NCI-H1694 (cell line): ENCODE data around the gene KRT10.
A peak's percentile ranks its signal among the peaks of the same experiment; 100 is the strongest.
"Not testable (repeated sequence)": the region's sequence is repeated elsewhere in the genome, so short reads cannot be mapped to it uniquely, and the experiment has no call there.

ENCODE experiments used
- DNase-seq: peaks from one replicate; lab custom pipeline; 2025; lab: John Stamatoyannopoulos, UW

KRT10 gene

DNA sequence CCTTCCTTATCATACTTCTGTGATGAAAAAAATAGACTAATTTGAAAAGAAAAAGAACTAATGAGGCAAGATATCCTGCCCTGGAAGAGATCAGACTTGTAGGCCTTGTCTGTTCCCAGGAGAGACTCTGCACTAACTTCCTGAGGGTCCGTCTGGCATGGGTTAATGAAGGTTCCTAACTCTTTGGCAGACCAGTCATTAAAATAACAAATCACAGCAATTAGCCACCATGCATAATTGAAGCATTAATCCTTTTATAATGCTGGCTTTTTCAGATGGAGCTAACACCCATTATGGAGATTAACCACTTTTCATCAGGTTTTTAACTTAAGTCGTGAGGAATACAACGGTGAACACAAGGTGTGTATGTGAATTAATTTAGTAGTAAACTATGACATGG, 10.4 kb upstream of the KRT10 start:
- no peak for DNase-seq

DNA sequence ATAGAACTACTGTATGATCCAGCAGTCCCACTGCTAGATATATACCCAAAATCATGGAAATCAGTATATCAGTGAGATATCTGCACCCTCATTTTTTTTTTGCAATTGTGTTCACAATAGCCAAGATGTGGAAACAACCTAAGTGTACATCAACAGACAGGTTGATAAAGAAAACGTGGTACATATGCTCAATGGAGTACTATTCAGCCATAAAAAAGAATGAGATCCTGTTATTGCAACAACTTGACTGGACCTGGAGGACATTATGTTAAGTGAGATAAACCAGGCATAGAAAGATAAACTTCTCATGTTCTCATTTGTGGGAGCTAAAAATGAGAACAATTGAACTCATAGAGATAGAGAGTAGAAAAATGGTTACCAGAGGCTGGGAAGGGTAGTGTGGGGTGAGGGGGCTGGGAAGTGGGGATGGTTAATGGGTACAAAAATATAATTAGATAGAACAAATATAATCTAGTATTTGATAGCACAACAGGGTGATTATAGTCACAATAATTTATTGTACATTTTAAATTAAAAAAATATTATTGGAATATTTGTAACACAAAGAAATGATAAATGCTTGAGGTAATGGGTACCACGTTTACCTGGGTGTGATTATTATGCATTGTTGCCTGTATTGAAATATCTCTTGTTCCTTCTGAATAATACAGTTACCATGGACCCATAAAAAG, 7.8 kb upstream of the KRT10 start:
- DNase-seq, result no peak

DNA sequence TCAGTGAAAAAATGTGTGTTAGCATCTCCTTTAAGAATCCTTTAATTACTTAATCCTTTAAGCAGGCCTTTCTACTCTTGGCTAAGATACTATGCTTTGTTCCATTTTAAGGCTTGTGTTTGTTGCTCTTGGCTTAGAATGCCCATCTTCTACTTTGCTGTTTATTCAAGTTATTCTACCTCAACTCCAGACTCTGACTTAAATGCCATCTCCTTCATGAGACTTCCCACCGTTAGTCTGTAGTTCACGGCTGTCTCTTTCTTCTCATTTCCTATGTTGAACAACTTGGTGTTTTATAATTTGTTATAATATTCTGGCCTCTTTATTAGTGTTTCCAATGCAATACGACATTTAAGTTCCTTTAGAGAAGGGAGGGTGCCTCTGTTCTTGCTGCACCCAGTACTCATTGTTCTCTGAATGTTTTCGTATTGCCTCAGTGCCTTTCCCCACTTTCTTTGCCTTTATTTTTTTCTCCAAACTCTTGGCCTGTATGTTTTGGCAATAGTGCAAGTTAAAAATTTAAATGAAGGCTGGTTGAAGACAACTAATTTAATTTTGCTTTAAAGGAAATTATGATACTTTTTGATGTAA, 6.1 kb upstream of the KRT10 start:
- DNase-seq, result no peak

DNA sequence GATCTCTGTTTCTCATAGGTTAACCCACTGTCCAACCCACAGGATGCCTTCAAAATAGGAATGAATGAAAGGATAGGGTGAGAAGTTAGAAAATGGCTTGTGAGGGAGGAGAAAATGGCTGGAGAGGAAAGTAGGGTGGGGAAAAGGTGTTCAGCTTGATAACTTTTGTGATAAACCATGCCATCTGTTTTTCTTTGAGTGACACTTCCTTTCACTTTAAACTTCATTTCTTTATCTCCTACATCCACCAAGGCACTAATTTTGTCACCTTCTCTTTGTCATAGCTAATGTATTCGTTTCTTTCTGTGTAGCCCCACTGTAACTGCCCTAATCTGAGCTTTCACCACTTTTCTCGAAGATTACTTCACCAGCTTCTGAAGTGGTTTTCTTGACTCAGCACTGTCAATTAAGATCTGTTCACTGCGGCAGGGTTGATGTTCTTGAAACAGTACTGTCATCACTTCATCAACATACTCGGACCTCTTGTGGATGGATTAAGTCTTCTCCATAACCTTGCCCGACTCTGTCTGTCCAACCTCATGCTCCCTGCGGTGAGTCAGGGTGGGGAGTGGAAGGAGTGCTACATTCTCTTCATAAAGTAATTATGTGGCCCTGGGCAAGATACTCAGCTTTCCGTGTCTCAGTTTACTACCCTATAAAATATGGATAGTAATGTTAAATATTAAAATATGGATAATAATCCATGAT, 5.5 kb upstream of the KRT10 start:
- no peak for DNase-seq

DNA sequence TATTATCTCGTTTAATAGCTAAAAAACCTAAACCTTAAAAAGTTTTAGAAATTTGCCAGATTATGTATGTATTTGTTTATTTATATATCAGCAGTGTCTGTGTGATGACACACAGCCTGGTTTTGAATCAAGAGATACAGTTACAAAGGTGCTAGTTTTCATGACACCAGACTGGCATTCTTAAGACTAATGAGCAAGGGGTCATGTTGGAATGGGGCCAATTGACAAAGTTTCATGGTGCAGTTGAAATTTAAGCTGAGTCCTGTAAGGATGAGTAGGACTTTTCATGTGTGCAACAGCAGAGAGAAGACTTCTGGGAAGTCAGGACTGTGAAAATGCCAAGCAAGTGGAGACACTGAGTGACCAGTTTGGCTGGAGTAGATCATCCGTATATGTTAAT, 3.2 kb upstream of the KRT10 start:
- DNase-seq, result no peak

DNA sequence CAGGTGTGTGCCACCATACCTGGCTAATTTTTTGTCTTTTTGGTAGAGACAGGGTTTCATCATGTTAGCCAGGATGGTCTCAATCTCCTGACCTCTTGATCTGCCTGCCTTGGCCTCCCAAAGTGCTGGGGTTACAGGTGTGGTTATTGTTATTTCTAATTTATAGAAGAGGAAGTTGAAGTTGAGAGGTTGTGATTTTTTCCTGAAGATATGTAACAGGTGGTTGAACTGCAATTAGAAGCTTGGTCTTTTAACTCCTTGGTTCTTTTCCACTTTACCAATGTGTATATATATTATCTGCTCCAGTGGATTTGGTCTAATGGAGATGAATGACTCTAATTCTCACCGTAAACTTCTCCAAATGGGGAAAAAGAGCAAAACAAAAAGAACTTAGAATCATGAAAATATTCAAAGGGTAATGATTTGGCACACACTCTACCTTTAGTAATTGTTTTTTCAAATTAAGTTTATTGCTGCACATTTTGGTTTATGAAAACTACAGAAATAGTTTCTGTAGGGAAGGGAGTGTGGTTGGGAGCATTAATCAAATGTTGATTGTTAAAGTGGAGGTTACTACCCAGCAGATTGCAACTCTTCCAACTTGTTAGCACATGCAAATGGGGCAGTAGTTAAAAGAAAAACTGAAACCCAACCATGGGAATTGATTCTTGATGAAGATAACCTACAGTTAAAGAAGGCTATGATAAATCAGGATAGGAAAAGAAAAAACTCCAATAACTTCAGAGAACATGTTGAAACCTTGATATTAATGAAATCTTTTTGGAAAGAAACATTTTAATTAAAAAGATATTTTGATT, 1.8 kb upstream of the KRT10 start:
- DNase-seq, result no peak

DNA sequence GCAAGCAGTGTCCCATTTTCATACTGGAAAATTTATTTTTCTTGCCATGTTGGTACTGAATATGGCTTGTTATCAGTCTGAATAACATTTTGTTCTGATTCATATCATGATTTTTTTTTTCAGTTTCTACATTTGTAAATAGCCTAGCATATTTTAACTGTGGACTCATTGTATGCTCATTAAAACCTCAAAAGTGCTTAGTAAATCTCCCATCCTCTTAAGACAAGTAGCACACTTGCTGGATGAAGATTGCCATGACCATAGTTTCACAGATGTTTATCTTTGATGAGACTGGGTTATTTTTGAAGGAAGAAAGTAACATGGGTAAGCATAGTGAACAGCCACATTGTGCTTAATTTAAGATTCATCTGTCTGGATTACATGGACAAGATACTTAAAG, 878 bp downstream of the KRT10 start:
- DNase-seq, result no peak

DNA sequence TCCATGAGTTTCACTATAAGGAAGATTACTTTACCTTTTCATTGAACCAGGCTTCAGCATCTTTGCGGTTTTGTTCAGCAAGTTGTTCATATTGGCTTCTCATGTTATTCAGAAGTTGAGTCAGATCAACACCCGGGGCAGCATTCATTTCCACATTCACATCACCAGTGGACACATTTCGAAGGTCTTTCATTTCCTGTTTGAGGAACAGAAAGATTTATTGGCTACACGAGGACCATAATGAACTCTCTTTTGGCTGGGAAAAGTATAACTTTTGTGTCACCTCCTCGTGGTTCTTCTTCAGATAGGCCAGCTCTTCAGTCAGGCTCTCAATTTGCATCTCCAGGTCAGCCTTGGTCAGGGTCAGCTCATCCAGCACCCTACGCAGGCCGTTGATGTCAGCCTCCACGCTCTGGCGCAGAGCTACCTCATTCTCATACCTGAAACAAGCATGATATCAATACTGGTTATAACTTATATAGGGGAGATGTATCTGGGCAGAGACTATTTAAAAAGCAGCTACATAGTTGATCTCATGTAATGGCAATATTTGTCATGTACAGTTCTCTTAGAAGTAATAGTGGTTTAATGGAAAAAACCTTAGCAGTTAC, 2.1 kb downstream of the KRT10 start:
- DNase-seq, result no peak

DNA sequence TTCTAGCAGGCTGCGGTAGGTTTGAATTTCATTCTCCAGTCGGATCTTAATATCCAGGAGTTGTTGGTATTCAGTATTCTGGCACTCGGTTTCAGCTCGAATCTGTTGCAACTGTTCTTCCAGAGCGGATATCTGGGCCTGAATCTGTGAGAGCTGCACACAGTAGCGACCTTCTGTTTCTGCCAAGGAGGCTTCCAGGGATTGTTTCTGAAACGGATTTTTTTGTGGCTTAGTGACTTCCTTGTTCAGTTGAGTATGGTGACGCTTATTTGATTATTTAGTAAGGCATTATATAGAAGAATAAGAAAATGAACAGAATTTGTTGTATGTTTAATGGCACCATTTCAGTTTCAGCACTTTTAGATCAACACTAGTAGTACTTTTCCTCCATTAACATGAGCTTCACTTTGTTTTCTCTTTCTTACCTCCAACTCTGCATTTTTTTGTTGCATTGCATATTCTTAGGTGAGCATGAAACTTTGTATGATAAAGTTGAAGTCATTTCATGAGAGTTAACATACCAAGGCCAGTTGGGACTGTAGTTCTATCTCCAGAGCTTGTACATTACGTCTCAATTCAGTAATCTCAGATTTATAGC, 2.8 kb downstream of the KRT10 start:
- no peak for DNase-seq

DNA sequence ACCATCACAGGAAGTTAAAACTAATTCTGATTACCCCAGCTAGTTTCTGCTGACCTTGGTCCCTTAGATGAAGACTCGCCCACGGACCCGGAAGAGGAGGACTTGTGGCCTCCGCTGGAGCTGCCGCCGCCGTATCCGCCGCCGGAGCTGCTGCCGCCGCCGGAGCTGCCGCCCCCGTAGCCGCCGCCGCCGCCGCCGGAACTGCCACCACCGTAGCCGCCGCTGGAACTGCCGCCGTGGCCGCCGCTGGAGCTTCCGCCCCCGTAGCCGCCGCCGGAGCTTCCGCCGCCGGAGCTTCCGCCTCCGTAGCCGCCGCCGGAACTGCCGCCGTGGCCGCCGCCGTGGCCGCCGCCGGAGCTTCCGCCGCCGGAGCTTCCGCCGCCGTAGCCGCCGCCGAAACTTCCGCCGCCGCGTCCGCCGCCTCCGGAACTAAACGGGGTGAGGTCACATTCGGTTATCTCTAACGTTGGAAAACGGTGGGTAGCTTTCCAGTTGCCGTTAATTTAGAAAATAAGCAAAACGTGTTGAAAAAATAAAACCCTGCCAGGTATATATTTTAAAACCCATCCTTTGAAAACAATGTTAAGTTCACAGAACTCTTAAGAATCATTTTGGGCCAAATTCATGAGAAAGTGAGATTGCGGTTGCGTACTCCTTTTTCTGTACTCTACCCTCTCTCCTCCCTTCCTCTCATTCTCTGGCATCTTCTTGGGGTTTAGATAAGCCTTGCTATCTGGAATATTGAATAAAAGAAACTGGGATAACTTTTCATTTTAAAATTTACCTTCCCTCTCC, 3.5 kb downstream of the KRT10 start:
- peak; percentile 22 for DNase-seq

DNA sequence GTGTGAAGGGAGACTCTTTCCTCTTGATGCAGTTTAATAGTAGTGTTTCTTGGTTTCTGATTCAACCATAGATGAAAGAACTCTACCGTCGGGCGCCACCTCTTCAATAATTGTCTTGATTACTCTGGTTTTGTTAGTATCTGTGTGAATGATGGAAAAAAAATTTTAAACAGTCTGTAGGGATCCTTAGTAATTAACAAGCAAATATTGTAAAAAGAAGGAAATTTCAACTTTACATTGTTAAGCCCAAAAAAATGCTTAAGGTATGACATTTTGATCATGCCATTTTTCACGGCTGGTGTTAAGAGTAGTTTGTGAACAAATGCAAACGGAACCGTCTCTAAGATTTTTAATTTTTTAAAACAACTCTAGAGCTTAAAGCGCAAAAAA, 4.1 kb downstream of the KRT10 start:
- DNase-seq, result no peak

DNA sequence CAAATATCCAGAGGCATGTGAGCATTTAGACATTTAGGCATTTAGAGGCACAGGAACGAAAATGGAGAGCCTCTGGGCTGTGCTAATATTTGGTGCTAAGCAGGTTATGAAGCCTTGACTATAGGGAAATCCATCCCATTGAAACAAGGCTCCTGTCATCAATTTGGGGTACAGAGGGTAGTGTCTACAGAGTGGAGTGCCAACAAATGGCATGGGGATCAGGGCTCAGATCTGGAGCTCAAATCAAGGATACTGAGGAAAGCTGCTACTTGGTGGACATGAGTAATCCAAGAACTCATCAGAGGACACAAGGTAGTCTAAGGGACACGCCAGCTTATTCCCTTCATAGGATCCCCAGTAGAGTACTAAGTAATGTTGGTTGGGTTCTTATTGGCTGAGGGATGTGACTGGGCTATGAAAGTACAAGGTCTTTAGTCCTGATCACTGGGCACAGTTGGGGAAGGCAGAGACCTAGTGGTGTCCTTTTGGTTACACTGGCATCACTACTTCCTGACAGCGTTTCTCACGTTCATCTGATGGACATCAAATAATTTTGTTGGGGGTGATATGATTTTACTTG, 5.2 kb downstream of the KRT10 start:
- DNase-seq, result no peak

DNA sequence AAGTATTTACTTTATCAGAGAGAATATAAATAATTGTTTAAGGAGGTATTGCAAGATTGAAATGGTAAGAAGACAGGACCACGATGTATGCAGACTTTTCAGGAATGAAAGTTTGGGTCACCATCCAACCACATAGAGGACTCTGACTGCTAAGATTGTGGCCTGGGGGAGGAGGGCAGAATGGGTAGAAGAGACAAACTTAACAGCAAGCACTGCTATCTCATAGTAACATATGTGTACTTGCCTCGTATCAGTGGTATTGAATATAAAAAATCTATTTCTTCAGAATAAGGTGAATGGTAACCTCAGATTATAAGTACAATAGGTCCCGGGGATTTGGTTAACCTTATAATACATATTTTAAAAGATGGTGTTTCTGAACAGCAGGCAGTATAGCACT, 5.8 kb downstream of the KRT10 start:
- DNase-seq, result no peak

DNA sequence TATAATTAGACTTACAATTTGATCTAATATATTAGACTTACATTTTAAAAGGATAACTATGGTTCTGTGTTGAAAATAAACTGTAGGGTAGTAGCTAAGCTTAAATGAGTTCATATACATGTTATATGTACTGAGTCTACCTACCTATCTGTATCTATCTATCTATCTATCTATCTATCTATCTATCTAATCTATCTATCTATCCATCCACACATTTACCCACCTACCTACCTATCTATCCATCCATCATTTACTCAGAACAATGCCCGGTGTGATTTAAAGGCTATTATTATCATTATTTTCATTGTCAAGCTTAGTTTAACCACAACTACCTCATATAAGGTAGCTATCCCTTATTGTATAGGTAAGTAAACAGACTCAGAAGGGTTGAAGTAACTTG, 7.0 kb downstream of the KRT10 start:
- DNase-seq, result no peak

DNA sequence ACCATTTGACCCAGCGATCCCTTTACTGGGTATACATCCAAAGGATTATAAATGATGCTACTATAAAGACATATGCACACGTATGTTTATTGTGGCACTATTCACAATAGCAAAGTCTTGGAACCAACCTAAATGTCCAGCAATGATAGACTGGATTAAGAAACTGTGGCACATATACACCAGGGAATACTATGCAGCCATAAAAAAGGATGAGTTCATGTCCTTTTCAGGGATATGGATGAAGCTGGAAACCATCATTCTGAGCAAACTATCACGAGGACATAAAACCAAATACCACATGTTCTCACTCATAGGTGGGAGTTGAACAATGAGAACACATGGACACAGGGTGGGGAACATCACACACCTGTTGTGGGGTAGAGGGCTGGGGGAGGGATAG, 7.8 kb downstream of the KRT10 start:
- not testable (repeated sequence) for DNase-seq

DNA sequence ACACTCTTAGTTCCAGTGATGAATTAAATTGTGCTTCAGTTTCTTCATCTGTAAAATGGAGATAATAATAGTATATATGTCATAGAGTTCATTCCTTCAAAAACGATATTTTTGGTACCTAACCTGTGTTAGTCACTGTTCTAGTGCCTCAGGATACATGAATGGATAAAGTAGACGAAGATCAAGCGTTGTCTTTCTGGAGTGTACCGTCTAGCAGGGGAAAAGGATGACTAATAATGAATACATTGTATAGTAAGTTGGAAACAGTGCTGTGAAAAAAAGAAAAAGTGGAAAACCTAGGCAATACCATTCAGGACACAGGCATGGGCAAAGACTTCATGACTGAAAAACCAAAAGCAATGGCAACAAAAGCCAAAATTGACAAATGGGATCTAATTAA, 8.6 kb downstream of the KRT10 start:
- no peak for DNase-seq

DNA sequence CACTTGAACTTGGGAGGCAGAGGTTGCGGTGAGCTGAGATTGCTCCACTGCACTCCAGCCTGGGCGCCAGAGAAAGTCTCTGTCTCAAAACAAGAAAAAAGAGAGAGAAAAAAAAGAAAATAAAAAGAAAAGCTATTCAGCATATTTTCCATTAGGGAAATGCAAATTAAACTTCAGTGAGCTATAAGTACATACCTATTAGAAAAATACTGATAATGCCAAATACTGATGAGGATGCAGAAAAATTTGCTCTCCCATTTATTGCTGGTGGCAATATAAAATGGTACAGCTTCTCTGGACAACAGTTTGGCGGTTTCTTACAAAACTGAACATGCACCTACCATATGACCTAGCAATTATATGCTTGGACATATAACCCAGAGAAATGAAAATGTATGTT, 9.8 kb downstream of the KRT10 start:
- DNase-seq, result no peak

DNA sequence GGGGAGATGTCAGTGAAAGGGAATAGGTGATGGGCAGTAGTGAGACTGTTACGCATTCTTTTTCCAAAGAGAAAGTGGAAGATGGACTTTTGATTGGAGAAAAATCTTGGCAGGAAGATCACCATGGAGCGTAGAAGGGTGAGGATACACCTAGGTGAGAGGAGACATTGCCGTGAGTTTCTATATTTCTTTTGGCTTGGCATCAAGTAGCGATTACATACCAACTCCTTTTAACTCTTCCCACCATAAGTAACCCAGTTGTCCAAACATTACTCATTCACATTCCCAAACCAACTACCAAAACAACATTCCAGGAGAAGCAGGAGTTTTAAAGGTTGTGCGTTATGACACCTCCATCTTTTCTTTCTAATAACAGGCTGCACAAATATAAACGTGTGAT, 11.9 kb downstream of the KRT10 start:
- no peak for DNase-seq

DNA sequence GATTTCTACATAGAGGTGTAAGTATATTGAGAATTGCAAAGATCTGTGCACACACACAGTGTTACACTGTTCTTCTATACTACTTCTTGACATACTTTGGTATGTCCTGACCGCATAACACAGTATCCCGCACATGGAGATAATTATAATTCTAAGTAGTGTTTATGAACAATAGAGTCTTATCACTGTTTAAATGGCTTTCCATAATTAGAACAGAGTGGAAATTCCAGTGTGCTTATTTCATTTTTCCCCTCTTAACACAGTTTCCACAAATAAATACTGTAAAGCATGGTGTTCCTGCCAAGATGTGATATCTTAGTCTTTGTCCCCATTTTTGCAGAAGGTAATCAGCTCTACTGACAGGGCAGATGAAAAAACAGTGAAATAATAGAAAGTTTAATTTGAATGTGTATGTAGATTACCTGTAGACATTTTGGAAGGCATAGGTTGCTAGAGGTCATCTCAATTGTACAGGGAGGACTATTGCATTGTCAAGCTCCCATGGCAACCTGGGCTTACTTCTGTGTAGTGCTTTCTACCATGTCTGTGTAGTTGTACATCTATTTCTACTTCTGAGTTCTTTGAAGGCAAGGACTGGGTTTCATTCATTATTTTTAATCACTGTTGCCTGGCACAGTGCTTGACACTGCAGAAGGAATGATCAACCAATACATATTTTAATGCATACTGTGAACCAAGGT, 12.5 kb downstream of the KRT10 start:
- no peak for DNase-seq

DNA sequence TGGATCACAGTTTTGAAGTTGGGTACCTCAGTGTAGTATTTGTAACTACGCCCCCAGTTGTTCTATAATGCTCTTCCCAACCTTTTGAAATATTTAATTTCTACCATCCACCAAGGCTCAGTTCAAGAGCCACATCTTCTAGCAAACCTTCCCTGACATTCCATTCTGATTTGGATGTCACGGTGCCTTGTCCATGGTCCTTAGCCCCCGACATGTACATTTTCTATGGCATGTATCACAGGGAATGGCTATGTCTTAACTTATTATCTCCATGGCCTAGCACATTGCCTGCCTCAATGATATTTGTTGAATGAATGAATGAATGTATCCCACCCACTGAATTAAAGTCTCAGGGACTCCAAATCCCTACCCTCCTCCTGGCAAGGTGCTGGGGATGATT, 16.3 kb downstream of the KRT10 start:
- DNase-seq, result no peak
